GM12801 (cell line): Measurements from ENCODE around the gene DSG1.

ENCODE experiments used
- CTCF ChIP-seq: IDR thresholded peaks from one replicate; pipeline ENCODE4 v1.5.1; 2011; ENCODE audit warnings: control low read depth; ENCODE audit not compliant: insufficient read length; ENCODE audit errors: extremely low read depth

The DSG1 gene

GRCh38 chr18:31317860-31318259, at the start of gene DSG1:
TSS of gene DSG1 (plus strand) at chr18:31318160. CDS start at chr18:31318301, 141 bp downstream.
- TF ChIP-seq CTCF = no peak

GRCh38 chr18:31268985-31269406, 49.0 kb upstream of the DSG1 start:
- no peak for TF ChIP-seq CTCF

- no peak for TF ChIP-seq CTCF
Observed at GRCh38 chr18:31269566-31269965, 48.4 kb upstream of the DSG1 start.

- TF ChIP-seq CTCF = no peak
Observed at GRCh38 chr18:31270578-31270977, 47.4 kb upstream of the DSG1 start.

GRCh38 chr18:31273812-31274527, 44.0 kb upstream of the DSG1 start:
- no peak for TF ChIP-seq CTCF

- no peak for TF ChIP-seq CTCF
Observed at GRCh38 chr18:31274931-31275330, 43.0 kb upstream of the DSG1 start.

GRCh38 chr18:31275722-31276463, 42.1 kb upstream of the DSG1 start:
- no peak for TF ChIP-seq CTCF
